Measurements from ENCODE around the gene UQCC2.

UQCC2 gene

GRCh38 chr6:33690766-33691165 lies 20.7 kb downstream of the UQCC2 start:
- Histone ChIP-seq H3K4me1 (ENCODE audit: control insufficient read depth in 2 of 2, insufficient read depth in 1 of 2, low read depth in 1 of 2, low read length in 2 of 2) (peaks cover 4 to 15% of the 10 kb centered on the region in 2 donors), H2BK12ac (ENCODE audit: low read length) (no peak overlapping the region), H3K79me1 (ENCODE audit: low read depth, low read length) (no peaks in the 10 kb centered on the region), H3K14ac (ENCODE audit: low read length) (no peak overlapping the region), H2BK120ac (ENCODE audit: low read depth, low read length) (peak overlapping the region; percentile 20), H3K27me3 (ENCODE audit: control insufficient read depth in 3 of 3, insufficient read depth in 3 of 3, low read depth in 1 of 3, low read length in 3 of 3) (no peaks in the 10 kb centered on the region), H4K91ac (ENCODE audit: low read depth, low read length, poor library complexity) (no peak overlapping the region), H3K27ac (replicated peaks; ENCODE audit: low read length) (no peak overlapping the region), H3K4me3 (ENCODE audit: low read length in 2 of 2) (no peak overlapping the region), H4K8ac (ENCODE audit: low read depth, low read length) (no peak overlapping the region), H3K23ac (ENCODE audit: low read depth, low read length, poor library complexity) (peak overlapping the region; percentile 59), H2BK15ac (ENCODE audit: low read length) (no peak overlapping the region), H3K36me3 (replicated peaks in 1 of 2; ENCODE audit: control insufficient read depth in 2 of 2, insufficient read depth in 2 of 2, low read length in 2 of 2) (peaks cover 5 to 17% of the 10 kb centered on the region in 2 donors), H3K4me2 (ENCODE audit: insufficient read depth, low read length, poor library complexity, severe bottlenecking) (no peak overlapping the region), H2AK5ac (ENCODE audit: low read depth, low read length) (no peak overlapping the region), H3K9me3 (replicated peaks in 1 of 2; ENCODE audit: control insufficient read depth in 2 of 2, insufficient read depth in 1 of 2, low read depth in 1 of 2, low read length in 2 of 2) (no peaks in the 10 kb centered on the region), H2BK5ac (ENCODE audit: low read length) (no peak overlapping the region), H3K9ac (ENCODE audit: low read depth, low read length, poor library complexity) (no peak overlapping the region), H3K18ac (ENCODE audit: low read length) (no peak overlapping the region), H2AFZ (ENCODE audit: low read length) (no peak overlapping the region), H3K4ac (ENCODE audit: low read length) (no peak overlapping the region)
- DNase-seq (ENCODE audit: low spot score) = no peak
- no CpG with 5 or more reads among the region's 13 CpGs for WGBS, 2 donors (ENCODE audit: extremely low coverage in 2 of 2, insufficient read length in 2 of 2, insufficient replicate concordance in 1 of 2)

GRCh38 chr6:33689879-33690278 lies 21.6 kb downstream of the UQCC2 start:
- H3K9me3 ChIP-seq (replicated peaks in 1 of 2; ENCODE audit: control insufficient read depth in 2 of 2, insufficient read depth in 1 of 2, low read depth in 1 of 2, low read length in 2 of 2) = no peaks in the 10 kb centered on the region
- no CpG with 5 or more reads among the region's 10 CpGs for WGBS, 2 donors (ENCODE audit: extremely low coverage in 2 of 2, insufficient read length in 2 of 2, insufficient replicate concordance in 1 of 2)
- H3K4me1 ChIP-seq (ENCODE audit: control insufficient read depth in 2 of 2, insufficient read depth in 1 of 2, low read depth in 1 of 2, low read length in 2 of 2) = peaks cover 4 to 15% of the 10 kb centered on the region in 2 donors
- H2AK5ac ChIP-seq (ENCODE audit: low read depth, low read length) = no peak overlapping the region
- H3K4me3 ChIP-seq (ENCODE audit: low read length in 2 of 2) = no peak overlapping the region
- H2BK120ac ChIP-seq (ENCODE audit: low read depth, low read length) = no peak overlapping the region
- no peaks in the 10 kb centered on the region for H3K79me1 ChIP-seq (ENCODE audit: low read depth, low read length)
- peaks cover 3 to 8% of the 10 kb centered on the region in 2 donors for H3K36me3 ChIP-seq (replicated peaks in 1 of 2; ENCODE audit: control insufficient read depth in 2 of 2, insufficient read depth in 2 of 2, low read length in 2 of 2)
- H3K27me3 ChIP-seq (ENCODE audit: control insufficient read depth in 3 of 3, insufficient read depth in 3 of 3, low read depth in 1 of 3, low read length in 3 of 3) = no peaks in the 10 kb centered on the region
- no peak overlapping the region for H3K9ac ChIP-seq (ENCODE audit: low read depth, low read length, poor library complexity)
- no peak overlapping the region for H3K23ac ChIP-seq (ENCODE audit: low read depth, low read length, poor library complexity)
- no peak overlapping the region for H2BK5ac ChIP-seq (ENCODE audit: low read length)
- H2BK15ac ChIP-seq (ENCODE audit: low read length) = no peak overlapping the region
- H3K14ac ChIP-seq (ENCODE audit: low read length) = no peak overlapping the region
- no peak overlapping the region for H4K8ac ChIP-seq (ENCODE audit: low read depth, low read length)
- H3K4ac ChIP-seq (ENCODE audit: low read length) = no peak overlapping the region
- H3K18ac ChIP-seq (ENCODE audit: low read length) = no peak overlapping the region
- no peak overlapping the region for H3K4me2 ChIP-seq (ENCODE audit: insufficient read depth, low read length, poor library complexity, severe bottlenecking)
- no peak overlapping the region for H4K91ac ChIP-seq (ENCODE audit: low read depth, low read length, poor library complexity)
- H2BK12ac ChIP-seq (ENCODE audit: low read length) = no peak overlapping the region
- H2AFZ ChIP-seq (ENCODE audit: low read length) = no peak overlapping the region
- no peak overlapping the region for H3K27ac ChIP-seq (replicated peaks; ENCODE audit: low read length)
- DNase-seq (ENCODE audit: low spot score) = no peak

- H3K79me1 ChIP-seq (ENCODE audit: low read depth, low read length) = no peaks in the 10 kb centered on the region
- H3K4me2 ChIP-seq (ENCODE audit: insufficient read depth, low read length, poor library complexity, severe bottlenecking) = no peak overlapping the region
- no peak overlapping the region for H2BK15ac ChIP-seq (ENCODE audit: low read length)
- H4K91ac ChIP-seq (ENCODE audit: low read depth, low read length, poor library complexity) = peak overlapping the region; percentile 49
- no peak overlapping the region for H2BK120ac ChIP-seq (ENCODE audit: low read depth, low read length)
- H4K8ac ChIP-seq (ENCODE audit: low read depth, low read length) = no peak overlapping the region
- no CpG with 5 or more reads among the region's 12 CpGs for WGBS, 2 donors (ENCODE audit: extremely low coverage in 2 of 2, insufficient read length in 2 of 2, insufficient replicate concordance in 1 of 2)
- no peak overlapping the region for H2AFZ ChIP-seq (ENCODE audit: low read length)
- DNase-seq (ENCODE audit: low spot score) = no peak
- H3K9ac ChIP-seq (ENCODE audit: low read depth, low read length, poor library complexity) = no peak overlapping the region
- no peak overlapping the region for H2AK5ac ChIP-seq (ENCODE audit: low read depth, low read length)
- H3K4me1 ChIP-seq (ENCODE audit: control insufficient read depth in 2 of 2, insufficient read depth in 1 of 2, low read depth in 1 of 2, low read length in 2 of 2) = peaks cover 4 to 15% of the 10 kb centered on the region in 2 donors
- H3K9me3 ChIP-seq (replicated peaks in 1 of 2; ENCODE audit: control insufficient read depth in 2 of 2, insufficient read depth in 1 of 2, low read depth in 1 of 2, low read length in 2 of 2) = no peaks in the 10 kb centered on the region
- no peak overlapping the region for H2BK12ac ChIP-seq (ENCODE audit: low read length)
- H3K27me3 ChIP-seq (ENCODE audit: control insufficient read depth in 3 of 3, insufficient read depth in 3 of 3, low read depth in 1 of 3, low read length in 3 of 3) = no peaks in the 10 kb centered on the region
- H3K4ac ChIP-seq (ENCODE audit: low read length) = peak overlapping the region; percentile 67
- no peak overlapping the region for H3K4me3 ChIP-seq (ENCODE audit: low read length in 2 of 2)
- no peak overlapping the region for H3K27ac ChIP-seq (replicated peaks; ENCODE audit: low read length)
- peaks cover 3 to 6% of the 10 kb centered on the region in 2 donors for H3K36me3 ChIP-seq (replicated peaks in 1 of 2; ENCODE audit: control insufficient read depth in 2 of 2, insufficient read depth in 2 of 2, low read length in 2 of 2)
- H3K23ac ChIP-seq (ENCODE audit: low read depth, low read length, poor library complexity) = no peak overlapping the region
- no peak overlapping the region for H3K14ac ChIP-seq (ENCODE audit: low read length)
- H3K18ac ChIP-seq (ENCODE audit: low read length) = no peak overlapping the region
- H2BK5ac ChIP-seq (ENCODE audit: low read length) = no peak overlapping the region
Observed at GRCh38 chr6:33689148-33689494, 22.4 kb downstream of the UQCC2 start.

- Histone ChIP-seq H2BK15ac (ENCODE audit: low read length) (no peak overlapping the region), H3K14ac (ENCODE audit: low read length) (no peak overlapping the region), H3K18ac (ENCODE audit: low read length) (peak overlapping the region; percentile 19), H4K91ac (ENCODE audit: low read depth, low read length, poor library complexity) (peak overlapping the region; percentile 49), H2BK120ac (ENCODE audit: low read depth, low read length) (no peak overlapping the region), H3K36me3 (replicated peaks in 1 of 2; ENCODE audit: control insufficient read depth in 2 of 2, insufficient read depth in 2 of 2, low read length in 2 of 2) (peaks cover 3% of the 10 kb centered on the region in 2 donors), H4K8ac (ENCODE audit: low read depth, low read length) (no peak overlapping the region), H3K4me3 (ENCODE audit: low read length in 2 of 2) (no peak overlapping the region), H2AFZ (ENCODE audit: low read length) (no peak overlapping the region), H3K4me2 (ENCODE audit: insufficient read depth, low read length, poor library complexity, severe bottlenecking) (no peak overlapping the region), H3K23ac (ENCODE audit: low read depth, low read length, poor library complexity) (peak overlapping the region; percentile 38), H3K4ac (ENCODE audit: low read length) (peak overlapping the region; percentile 67), H2AK5ac (ENCODE audit: low read depth, low read length) (no peak overlapping the region), H3K79me1 (ENCODE audit: low read depth, low read length) (peaks cover under 1% of the 10 kb centered on the region), H3K9ac (ENCODE audit: low read depth, low read length, poor library complexity) (no peak overlapping the region), H3K4me1 (ENCODE audit: control insufficient read depth in 2 of 2, insufficient read depth in 1 of 2, low read depth in 1 of 2, low read length in 2 of 2) (peaks cover 3 to 14% of the 10 kb centered on the region in 2 donors), H2BK5ac (ENCODE audit: low read length) (no peak overlapping the region), H3K27ac (replicated peaks; ENCODE audit: low read length) (no peak overlapping the region), H2BK12ac (ENCODE audit: low read length) (no peak overlapping the region), H3K9me3 (replicated peaks in 1 of 2; ENCODE audit: control insufficient read depth in 2 of 2, insufficient read depth in 1 of 2, low read depth in 1 of 2, low read length in 2 of 2) (no peaks in the 10 kb centered on the region), H3K27me3 (ENCODE audit: control insufficient read depth in 3 of 3, insufficient read depth in 3 of 3, low read depth in 1 of 3, low read length in 3 of 3) (no peaks in the 10 kb centered on the region)
- WGBS, 2 donors (ENCODE audit: extremely low coverage in 2 of 2, insufficient read length in 2 of 2, insufficient replicate concordance in 1 of 2) = no CpG with 5 or more reads among the region's 25 CpGs
- DNase-seq (ENCODE audit: low spot score) = no peak
Observed at GRCh38 chr6:33688451-33689147, 22.9 kb downstream of the UQCC2 start.
